Right cardiac atrium (tissue), 5 donors: Measurements from ENCODE around the gene ZNF385C. TPM values are rescaled to one million over a fixed set of nuclear protein-coding genes. Genes with fewer than 3 reads are reported as not detected.
A peak's percentile ranks its signal among the peaks of the same experiment; 100 is the strongest.

Source experiments
- ATAC-seq, 2 donors: fragments of 200-7000 bp; cut with Tn5 transposase; one replicate each; pipeline versions ENCODE4 v1.8.0 to v1.9.1; 2020; ENCODE audit warnings: moderate library complexity in 2 of 2, mild to moderate bottlenecking in 1 of 2
- DNase-seq, 3 donors: peaks; one replicate each; pipeline ENCODE4 v3.0.0-alpha.2; 2020
- H3K27ac ChIP-seq: one replicate; pipeline ENCODE4 v1.5.1; 2013; ENCODE audit warnings: mild to moderate bottlenecking, low read length, control low read depth, moderate library complexity
- H3K27me3 ChIP-seq: one replicate; pipeline ENCODE4 v1.6.1; 2013; ENCODE audit not compliant: control insufficient read depth, insufficient read depth
- H3K4me1 ChIP-seq: one replicate; pipeline ENCODE4 v1.6.1; 2013; ENCODE audit warnings: low read length; ENCODE audit not compliant: control insufficient read depth, insufficient read depth
- H3K4me3 ChIP-seq: one replicate; pipeline ENCODE4 v1.5.1; 2013; ENCODE audit warnings: low read length, control low read depth
- H3K9me3 ChIP-seq: one replicate; pipeline ENCODE4 v1.6.1; 2013; ENCODE audit warnings: low read length; ENCODE audit not compliant: control insufficient read depth
- WGBS: extraction: QIAGEN DNeasy Blood & Tissue Kit; methylation state at CpG from one replicate; pipeline ENCODE4 v1.1.7; 2013; 5-methylcytosine and 5-hydroxymethylcytosine counted together
- intact Hi-C, 4 donors: fragments of 100-400 bp; cut with DNase I; formaldehyde crosslinking; loops; one replicate each; pipeline versions ENCODE4 v1.11.0 to v1.14.0; 2022 to 2023
- polyA plus RNA-seq: library from polyadenylated mRNA; stranded (reverse); fragments of 200-250 nt; gene quantifications from one replicate; pipeline ENCODE4 v1.2.3, GENCODE V29; 2013
- total RNA-seq, 4 donors: library from RNA; stranded (reverse); fragmentation: NEBNext Ultra II Directional; extraction: Animal tissue kit (Norgen Biotek cat#: 25700); gene quantifications; one replicate each; pipeline ENCODE4 v1.2.1, GENCODE V29; 2021
- donor health status: healthy with polysubstance abuse.
- donor health status: DM: no; HTN: yes; CAD: no.
- donor health status: DM: no; HTN: no; CAD: no.
- donor health status: DM: no; HTN: yes; CAD: no; lungs with severe emphysema.
- donor health status: DM: yes; HTN: yes; CAD: no.

ZNF385C gene
- total and polyA plus RNA-seq, 5 donors = 0.29 to 0.42 (median 0.32) TPM; not detected in 1

DNA sequence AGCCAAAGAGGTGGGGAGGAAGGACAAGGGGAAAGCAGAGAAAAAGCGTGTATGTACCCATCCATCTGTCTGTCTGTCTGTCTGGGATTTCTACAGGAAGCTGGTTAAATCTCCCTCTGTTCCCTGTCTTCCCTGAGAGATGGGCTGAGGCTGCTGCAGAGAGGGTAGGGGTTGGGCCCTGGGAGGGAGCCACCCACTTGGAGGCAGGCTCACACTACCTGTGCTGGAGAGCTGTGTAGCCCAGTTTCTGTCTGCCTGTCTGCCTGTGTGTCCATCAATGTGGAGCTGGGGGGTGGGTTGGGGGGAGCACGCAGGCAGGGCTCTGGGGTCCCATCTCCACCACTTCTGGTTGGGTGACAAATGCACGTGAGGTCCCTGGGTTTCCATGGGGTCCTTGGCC is 29.3 kb downstream of the ZNF385C start:
- ATAC-seq (no peak), DNase-seq (no peak)
- no peaks in the 10 kb centered on the region for H3K27me3 ChIP-seq
- H3K4me3 ChIP-seq = no peak overlapping the region
- H3K27ac ChIP-seq = no peak overlapping the region
- no peaks in the 10 kb centered on the region for H3K9me3 ChIP-seq
- no peaks in the 10 kb centered on the region for H3K4me1 ChIP-seq
- WGBS = 78% methylated on average over 3 of the region's 3 CpGs
- intact Hi-C loops = no loop called here

DNA sequence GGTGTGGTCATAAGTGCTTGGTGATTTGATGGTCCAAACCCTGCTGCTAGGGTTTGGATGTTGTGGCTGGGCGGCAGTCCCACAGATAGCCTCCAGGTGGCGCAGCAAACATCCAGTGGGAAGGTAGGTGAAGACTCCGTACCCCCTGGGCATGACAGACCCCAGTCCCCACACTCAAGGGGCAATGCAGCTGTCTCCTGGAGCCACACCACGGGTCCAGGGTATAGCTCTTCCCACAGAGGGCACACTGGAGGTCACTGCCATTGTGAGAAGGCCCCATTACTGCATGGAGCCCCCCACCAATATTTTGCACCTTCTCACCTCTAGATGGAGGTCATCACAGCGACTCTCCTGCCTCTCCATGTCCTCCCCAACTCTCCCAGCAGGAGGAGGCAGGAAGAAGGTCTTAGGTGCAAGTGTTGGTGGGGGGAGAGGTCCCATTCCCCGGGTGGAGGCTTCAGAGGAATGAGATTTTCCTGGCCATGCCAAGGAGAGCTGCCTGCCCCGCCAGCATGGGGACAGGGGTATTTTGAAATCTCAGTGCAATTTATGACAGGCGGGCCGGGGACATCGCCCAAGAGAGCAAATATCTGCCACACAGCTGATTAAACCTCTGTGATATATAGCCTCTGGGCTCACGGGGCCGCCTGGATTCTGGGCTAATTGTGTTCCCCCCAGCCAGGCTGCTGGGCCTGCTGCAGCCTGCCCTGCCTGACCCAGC is 30.7 kb downstream of the ZNF385C start:
- intact Hi-C loops = no loop called here
- DNase-seq = peak; percentile 45 to 85 (median 85)
- 43% methylated on average over 12 of the region's 12 CpGs for WGBS

DNA sequence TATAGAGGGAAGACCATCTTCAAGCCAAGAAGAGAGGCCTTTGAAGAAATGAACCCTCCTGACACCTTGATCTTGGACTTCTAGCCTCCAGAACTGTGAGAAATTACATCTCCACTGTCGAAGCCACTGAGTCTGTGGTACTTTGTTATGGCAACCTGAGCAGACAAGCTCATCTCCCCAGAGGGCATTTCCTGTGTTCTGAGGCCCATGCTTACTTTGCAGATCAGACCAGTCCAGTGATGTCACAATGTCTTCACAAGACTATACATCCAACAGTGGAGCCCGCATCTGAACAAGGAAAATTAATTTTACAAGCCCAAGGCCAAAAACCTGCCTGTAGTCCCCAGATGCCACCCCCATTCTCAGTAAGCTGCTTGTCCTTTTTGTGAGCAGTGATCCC is 33.1 kb downstream of the ZNF385C start:
- H3K27ac ChIP-seq = no peak overlapping the region
- no peaks in the 10 kb centered on the region for H3K4me1 ChIP-seq
- WGBS = 74% methylated on average over 2 of the region's 2 CpGs
- no peak overlapping the region for H3K4me3 ChIP-seq
- DNase-seq (no peak), ATAC-seq (no peak)
- H3K27me3 ChIP-seq = no peaks in the 10 kb centered on the region
- intact Hi-C loops = no loop called here
- no peaks in the 10 kb centered on the region for H3K9me3 ChIP-seq

More for the DNA sequence above, 30.7 kb downstream of the ZNF385C start:
- peak; percentile 26 to 36 for ATAC-seq
- Histone ChIP-seq H3K4me1 (no peaks in the 10 kb centered on the region), H3K27me3 (no peaks in the 10 kb centered on the region), H3K27ac (no peak overlapping the region), H3K4me3 (no peak overlapping the region), H3K9me3 (no peaks in the 10 kb centered on the region)

- intact Hi-C loops = loop anchor here in 1 of 4 donors (5.0 kb wide), 1 partner anchor 45 kb away; no protein-coding TSS in a partner anchor
- no peak for DNase-seq
- H3K4me1 ChIP-seq = no peaks in the 10 kb centered on the region
- H3K27me3 ChIP-seq = no peaks in the 10 kb centered on the region
- no peaks in the 10 kb centered on the region for H3K9me3 ChIP-seq
- H3K4me3 ChIP-seq = no peak overlapping the region
- 88% methylated on average over 14 of the region's 14 CpGs for WGBS
- H3K27ac ChIP-seq = no peak overlapping the region
- no peak for ATAC-seq
These were observed 35.6 kb downstream of the ZNF385C start for GRCh38 chr17:42062681-42063080.

DNA sequence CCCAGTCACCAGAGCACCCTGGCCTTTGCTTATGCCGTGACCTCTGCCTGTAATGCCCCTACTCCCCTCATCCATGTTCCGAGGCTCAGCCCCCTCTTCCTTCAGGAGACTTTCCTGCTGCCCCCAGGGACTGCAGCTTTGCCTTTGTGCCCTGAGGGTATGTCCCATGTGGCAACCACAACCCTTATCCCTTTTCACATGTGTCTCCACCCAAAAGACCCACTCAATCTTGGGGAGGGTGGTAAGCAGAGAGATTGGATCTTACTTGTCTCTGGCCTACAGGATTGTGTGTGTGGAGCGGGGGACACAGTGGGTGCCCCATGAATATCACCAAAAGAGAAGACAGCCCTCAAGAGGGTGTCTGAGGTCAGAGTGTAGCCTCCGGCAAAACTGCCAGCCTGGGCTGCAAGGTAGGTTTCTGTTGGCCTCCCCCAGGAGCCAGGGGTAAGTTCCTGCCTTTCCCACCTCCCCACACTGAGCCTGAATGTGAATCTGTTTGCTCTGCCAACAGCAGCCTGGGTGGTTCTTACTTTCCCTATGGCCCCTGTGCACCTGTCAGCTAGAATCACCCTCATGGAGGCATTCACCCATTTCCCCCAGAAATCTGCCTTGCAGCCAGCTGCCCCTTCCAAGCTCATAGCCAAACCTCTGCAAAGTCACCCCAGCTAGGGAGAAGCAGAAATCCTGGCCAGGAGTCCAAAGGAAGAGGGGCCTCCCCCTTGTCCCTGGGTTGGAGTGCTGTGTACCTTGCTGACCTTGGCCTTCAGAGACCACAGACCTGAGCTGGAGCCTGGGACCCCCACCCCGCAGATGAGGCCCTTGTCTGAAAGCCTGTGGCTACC is 36.4 kb downstream of the ZNF385C start:
- no peak overlapping the region for H3K27ac ChIP-seq
- H3K4me1 ChIP-seq = no peaks in the 10 kb centered on the region
- H3K4me3 ChIP-seq = no peak overlapping the region
- ATAC-seq (no peak), DNase-seq (no peak)
- H3K9me3 ChIP-seq = no peaks in the 10 kb centered on the region
- WGBS = 69% methylated on average over 5 of the region's 5 CpGs
- H3K27me3 ChIP-seq = no peaks in the 10 kb centered on the region
- intact Hi-C loops = loop anchor here in 1 of 4 donors (5.0 kb wide), 1 partner anchor 45 kb away; no protein-coding TSS in a partner anchor

- Histone ChIP-seq H3K27me3 (no peaks in the 10 kb centered on the region), H3K27ac (no peak overlapping the region), H3K4me3 (no peak overlapping the region), H3K9me3 (no peaks in the 10 kb centered on the region), H3K4me1 (no peaks in the 10 kb centered on the region)
- ATAC-seq (no peak), DNase-seq (no peak)
- WGBS = 84% methylated on average over 4 of the region's 4 CpGs
- intact Hi-C loops = loop anchor here in 1 of 4 donors (5.0 kb wide), 1 partner anchor 47 kb away; no protein-coding TSS in a partner anchor
These were observed 38.0 kb downstream of the ZNF385C start for GRCh38 chr17:42060231-42060630.

DNA sequence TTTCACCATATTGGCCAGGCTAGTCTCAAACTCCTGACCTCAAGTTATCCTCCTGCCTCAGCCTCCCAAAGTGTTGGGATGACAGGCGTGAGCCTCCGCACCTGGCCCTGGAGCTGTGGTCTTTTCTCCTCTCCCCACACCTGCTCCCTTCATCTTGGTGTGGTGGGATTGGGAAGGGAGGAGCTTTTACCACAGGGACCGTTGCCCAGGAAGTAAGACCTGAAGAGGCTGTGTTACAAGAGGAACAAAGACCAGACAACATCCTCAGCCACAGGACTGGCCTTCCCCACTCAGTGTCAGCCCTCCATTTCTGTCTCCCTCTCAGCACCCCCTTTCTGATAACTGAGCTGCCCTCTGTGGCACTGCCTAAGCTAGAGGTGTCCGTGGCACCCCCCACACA is 38.5 kb downstream of the ZNF385C start:
- H3K9me3 ChIP-seq = no peaks in the 10 kb centered on the region
- no peak overlapping the region for H3K4me3 ChIP-seq
- no peaks in the 10 kb centered on the region for H3K27me3 ChIP-seq
- intact Hi-C loops = loop anchor here in 1 of 4 donors (5.0 kb wide), 1 partner anchor 47 kb away; no protein-coding TSS in a partner anchor
- ATAC-seq = no peak
- no peak for DNase-seq
- H3K4me1 ChIP-seq = no peaks in the 10 kb centered on the region
- WGBS = 72% methylated on average over 4 of the region's 4 CpGs
- H3K27ac ChIP-seq = no peak overlapping the region

DNA sequence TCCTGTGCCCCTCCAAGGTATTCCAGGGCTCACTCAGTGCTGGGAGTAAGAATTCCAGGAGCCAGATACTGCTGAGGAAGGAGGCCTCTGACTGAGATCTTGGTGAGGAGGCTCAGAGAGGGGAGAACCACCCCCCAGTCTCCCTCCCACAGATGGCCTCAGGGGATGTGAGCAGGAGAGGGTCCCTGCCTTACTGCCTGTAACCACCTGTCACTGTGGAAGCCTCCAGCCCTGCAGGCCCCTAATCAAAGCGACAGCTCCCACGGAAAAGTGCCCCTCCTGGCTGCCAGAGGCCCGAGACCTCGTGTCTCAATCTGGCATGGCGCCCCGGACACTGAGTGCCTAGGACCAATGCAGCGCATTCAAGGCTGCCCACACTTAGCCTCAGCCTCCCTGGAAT is 40.2 kb downstream of the ZNF385C start:
- no peak for DNase-seq
- Histone ChIP-seq H3K9me3 (no peaks in the 10 kb centered on the region), H3K27ac (no peak overlapping the region), H3K4me3 (no peak overlapping the region), H3K27me3 (no peaks in the 10 kb centered on the region), H3K4me1 (no peaks in the 10 kb centered on the region)
- intact Hi-C loops = no loop called here
- ATAC-seq = no peak
- 58% methylated on average over 7 of the region's 7 CpGs for WGBS

- Histone ChIP-seq H3K4me3 (no peak overlapping the region), H3K9me3 (no peaks in the 10 kb centered on the region), H3K27ac (no peak overlapping the region), H3K4me1 (no peaks in the 10 kb centered on the region), H3K27me3 (no peaks in the 10 kb centered on the region)
- DNase-seq (no peak), ATAC-seq (no peak)
- intact Hi-C loops = no loop called here
- WGBS = 71% methylated on average over 3 of the region's 3 CpGs
These were observed 41.6 kb downstream of the ZNF385C start for GRCh38 chr17:42056635-42057034.

DNA sequence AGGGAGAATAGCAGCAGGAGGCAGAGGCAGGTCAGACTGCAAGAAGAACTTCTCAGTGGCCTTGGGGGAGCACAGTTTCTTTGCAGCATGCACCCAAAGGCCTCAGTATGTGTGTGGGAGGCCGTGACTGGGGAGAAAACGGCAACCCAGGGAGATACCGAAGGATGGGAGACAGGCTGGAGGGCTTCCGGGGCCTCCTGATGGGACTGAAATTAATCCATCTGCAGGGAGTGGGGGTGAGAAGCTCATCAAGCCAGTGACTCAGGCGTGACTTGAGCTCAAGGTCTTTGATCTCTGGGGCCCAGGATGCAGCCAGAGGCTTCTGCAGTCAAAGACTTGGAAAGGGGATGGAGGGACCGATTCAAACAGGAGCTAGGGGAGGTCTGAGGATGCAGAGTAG is 42.8 kb downstream of the ZNF385C start:
- intact Hi-C loops = no loop called here
- no peaks in the 10 kb centered on the region for H3K9me3 ChIP-seq
- ATAC-seq (no peak), DNase-seq (no peak)
- WGBS = 39% methylated on average over 6 of the region's 6 CpGs
- no peaks in the 10 kb centered on the region for H3K4me1 ChIP-seq
- no peaks in the 10 kb centered on the region for H3K27me3 ChIP-seq
- no peak overlapping the region for H3K4me3 ChIP-seq
- H3K27ac ChIP-seq = no peak overlapping the region

DNA sequence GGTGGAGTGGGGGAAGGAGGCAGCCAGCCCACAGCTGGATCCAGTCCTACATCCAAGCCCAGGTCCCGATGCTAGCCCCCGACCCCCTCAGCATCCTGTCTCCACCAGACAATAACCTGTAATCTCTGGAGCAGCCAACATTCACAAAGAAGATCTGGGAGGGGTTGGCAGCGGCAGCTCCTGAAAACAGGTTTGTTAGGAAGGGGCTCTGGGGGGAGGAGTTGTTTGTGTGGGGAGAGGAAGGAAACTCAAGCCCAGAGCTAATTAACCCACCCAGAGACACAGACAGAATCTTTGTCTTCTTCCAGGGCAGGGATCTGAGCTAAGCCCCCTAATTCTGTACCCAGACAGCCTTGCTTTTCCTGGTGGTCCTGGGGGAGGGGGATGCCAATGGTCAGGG is 43.2 kb downstream of the ZNF385C start:
- DNase-seq = no peak
- 25% methylated on average over 3 of the region's 3 CpGs for WGBS
- Histone ChIP-seq H3K9me3 (no peaks in the 10 kb centered on the region), H3K27me3 (no peaks in the 10 kb centered on the region), H3K27ac (no peak overlapping the region), H3K4me1 (no peaks in the 10 kb centered on the region), H3K4me3 (no peak overlapping the region)
- no peak for ATAC-seq
- intact Hi-C loops = no loop called here
